A549 (cell line): ENCODE results near the gene NANOS3. TPM values are rescaled to one million over a fixed set of nuclear protein-coding genes. Genes with fewer than 3 reads are reported as not detected.

ENCODE experiments used
- ATAC-seq, 2 experiments: fragments of 200-7000 bp in 1 of 2; fragments of >200 bp in 1 of 2; cut with Nextera tagmentation in 1 of 2; cut with Tn5 transposase in 1 of 2; 3 replicates each; pipeline versions ENCODE4 v1.8.0 to v1.9.1; 2018 to 2020; ENCODE audit warnings: mild to moderate bottlenecking in 1 of 2, moderate library complexity in 1 of 2
- CTCF ChIA-PET: fragments of 300-600 bp; sonication (Branson Sonifier 250); formaldehyde crosslinking; extraction: SDS; loops from one replicate; lab custom pipeline; 2021; ENCODE audit warnings: antibody characterized with exemption, inconsistent platforms; lab: Yijun Ruan, JAX
- POLR2A ChIA-PET: fragments of 350-600 bp; formaldehyde crosslinking; extraction: SDS; loops from one replicate; lab custom pipeline; 2021; ENCODE audit warnings: antibody characterized with exemption, inconsistent platforms; lab: Yijun Ruan, JAX
- DNase-seq, 2 experiments: peaks; one replicate each; pipeline versions ENCODE4 v3.0.0 to v3.0.0-alpha.2; 2011 to 2016; ENCODE audit warnings: low read depth in 1 of 2, low spot score in 1 of 2
- FAIRE-seq: peaks from 2 replicates; lab custom pipeline; 2011; peaks lifted over from hg19 to GRCh38; lab: Jason Lieb, UNC
- H3K27ac ChIP-seq, 2 experiments: fragments of >200 bp; sonication (Bioruptor Twin); formaldehyde crosslinking; 3 replicates each; pipeline ENCODE4 v1.5.1; 2016 to 2017
- H3K4me1 ChIP-seq: fragments of >200 bp; sonication (Bioruptor Twin); formaldehyde crosslinking; 3 replicates; pipeline ENCODE4 v1.6.1; 2016
- H3K4me2 ChIP-seq: fragments of >200 bp; sonication (Bioruptor Twin); formaldehyde crosslinking; 3 replicates; pipeline ENCODE4 v1.6.1; 2016
- H3K4me3 ChIP-seq: fragments of >200 bp; sonication (Bioruptor Twin); formaldehyde crosslinking; 3 replicates; pipeline ENCODE4 v1.5.1; 2016
- H3K9me3 ChIP-seq: fragments of >200 bp; sonication (Bioruptor Twin); formaldehyde crosslinking; 3 replicates; pipeline ENCODE4 v1.6.1; 2016
- BHLHE40 ChIP-seq: IDR thresholded peaks from 2 replicates; pipeline ENCODE4 v1.6.1; 2012; ENCODE audit warnings: low read depth, low read length, inconsistent platforms
- CEBPB ChIP-seq, 2 experiments: fragments of >200 bp in 1 of 2; sonication (Bioruptor Twin) in 1 of 2; formaldehyde crosslinking in 1 of 2; IDR thresholded peaks; 2 replicates each; pipeline ENCODE4 v1.6.1; 2012 to 2016
- CTCF ChIP-seq: fragments of >200 bp; sonication (Bioruptor Twin); formaldehyde crosslinking; IDR thresholded peaks from 3 replicates; pipeline ENCODE4 v1.5.1; 2016
- E2F6 ChIP-seq: IDR thresholded peaks from 2 replicates; pipeline ENCODE4 v1.6.1; 2012; ENCODE audit warnings: low read depth, borderline replicate concordance
- EHF ChIP-seq: fragments of 250-450 bp; sonication (Bioruptor Pico); IDR thresholded peaks from 2 replicates; pipeline ENCODE4 v1.5.0; 2020; ENCODE audit warnings: mild to moderate bottlenecking
- EHMT2 ChIP-seq: fragments of 200-600 bp; sonication (generic); IDR thresholded peaks from 2 replicates; pipeline ENCODE4 v1.6.1; 2016; ENCODE audit warnings: antibody characterized with exemption, low read depth, mild to moderate bottlenecking, moderate library complexity
- ESRRA ChIP-seq: fragments of 150-350 bp; IDR thresholded peaks from 2 replicates; pipeline ENCODE4 v1.6.1; 2014; ENCODE audit warnings: mild to moderate bottlenecking, low read length, borderline replicate concordance
- FOSB ChIP-seq: fragments of 250-450 bp; sonication (Bioruptor Pico); IDR thresholded peaks from 2 replicates; pipeline ENCODE4 v1.5.0; 2020; ENCODE audit warnings: mild to moderate bottlenecking, moderate library complexity
- GATA3 ChIP-seq: IDR thresholded peaks from 2 replicates; pipeline ENCODE4 v1.6.1; 2012; ENCODE audit warnings: borderline replicate concordance
- HOXA7 ChIP-seq: fragments of 250-450 bp; sonication (Bioruptor Pico); IDR thresholded peaks from 2 replicates; pipeline ENCODE4 v1.5.0; 2020; ENCODE audit warnings: mild to moderate bottlenecking, moderate library complexity
- JUN ChIP-seq, 2 experiments: fragments of >200 bp; sonication (Bioruptor Twin); formaldehyde crosslinking; IDR thresholded peaks; 2 replicates in 1 of 2; 3 replicates in 1 of 2; pipeline ENCODE4 v1.6.1; 2016 to 2017
- JUNB ChIP-seq: fragments of >200 bp; sonication (Bioruptor Twin); formaldehyde crosslinking; IDR thresholded peaks from 2 replicates; pipeline ENCODE4 v1.6.1; 2016
- KDM1A ChIP-seq: fragments of 200-600 bp; sonication (generic); IDR thresholded peaks from 2 replicates; pipeline ENCODE4 v1.6.1; 2016; ENCODE audit warnings: low read depth, mild to moderate bottlenecking
- KDM5A ChIP-seq: fragments of 200-600 bp; sonication (generic); IDR thresholded peaks from 2 replicates; pipeline ENCODE4 v1.6.1; 2016; ENCODE audit warnings: antibody characterized with exemption, mild to moderate bottlenecking
- MYC ChIP-seq: IDR thresholded peaks from 2 replicates; pipeline ENCODE4 v1.6.1; 2012; ENCODE audit warnings: mild to moderate bottlenecking, inconsistent platforms, low read length, improper control_type of control experiment, borderline replicate concordance
- NFE2L2 ChIP-seq: fragments of 150-350 bp; conservative IDR thresholded peaks from 2 replicates; pipeline ENCODE4 v1.6.1; 2014; ENCODE audit warnings: low read length
- NPAS2 ChIP-seq: fragments of 250-450 bp; sonication (Bioruptor Pico); IDR thresholded peaks from 2 replicates; pipeline ENCODE4 v1.8.0; 2022; ENCODE audit warnings: mild to moderate bottlenecking, moderate library complexity, borderline replicate concordance
- PHF8 ChIP-seq: fragments of 200-600 bp; sonication (generic); IDR thresholded peaks from 2 replicates; pipeline ENCODE4 v1.6.1; 2016; ENCODE audit warnings: low read depth, mild to moderate bottlenecking, antibody characterized with exemption, moderate library complexity, borderline replicate concordance
- POLR2A ChIP-seq: IDR thresholded peaks from 2 replicates; pipeline ENCODE4 v1.6.1; 2012; ENCODE audit warnings: mild to moderate bottlenecking, low read length
- RCOR1 ChIP-seq: fragments of 150-350 bp; IDR thresholded peaks from 2 replicates; pipeline ENCODE4 v1.6.1; 2014; ENCODE audit warnings: antibody characterized with exemption, low read length, low read depth
- REST ChIP-seq: fragments of 200-600 bp; sonication (generic); IDR thresholded peaks from 2 replicates; pipeline ENCODE4 v1.6.1; 2016; ENCODE audit warnings: antibody characterized with exemption, mild to moderate bottlenecking, moderate library complexity
- SREBF2 ChIP-seq: fragments of 450-650 bp; IDR thresholded peaks from 2 replicates; pipeline ENCODE4 v1.6.1; 2014; ENCODE audit warnings: mild to moderate bottlenecking, moderate library complexity
- ZC3H11A ChIP-seq: fragments of 450-650 bp; IDR thresholded peaks from 2 replicates; pipeline ENCODE4 v1.6.1; 2014; ENCODE audit warnings: antibody characterized with exemption, mild to moderate bottlenecking
- ZFP36 ChIP-seq: fragments of 450-650 bp; IDR thresholded peaks from 2 replicates; pipeline ENCODE4 v1.6.1; 2014; ENCODE audit warnings: borderline replicate concordance; ENCODE audit not compliant: partially characterized antibody
- WGBS: methylation state at CpG from one replicate; pipeline ENCODE4 v1.1.6; 2017; ENCODE audit errors: missing lambda C conversion rate; 5-methylcytosine and 5-hydroxymethylcytosine counted together
- polyA plus RNA-seq, 4 experiments: library from polyadenylated mRNA; depleted of rRNA in 3 of 4; stranded (reverse); fragments of >200 nt; fragmentation: RNase III in 1 of 4; extraction: RNeasy Plus Mini Kit Qiagen cat#74134 plus additional on column Dnase treatment in 1 of 4; gene quantifications; 2 replicates in 3 of 4; 3 replicates in 1 of 4; pipeline ENCODE4 v1.2.3, GENCODE V29; 2011 to 2017

Gene NANOS3
- polyA plus RNA-seq, 2 of the 4 experiments (the other 2 are of a cell fraction), result 0.31 to 1.2 TPM

DNA sequence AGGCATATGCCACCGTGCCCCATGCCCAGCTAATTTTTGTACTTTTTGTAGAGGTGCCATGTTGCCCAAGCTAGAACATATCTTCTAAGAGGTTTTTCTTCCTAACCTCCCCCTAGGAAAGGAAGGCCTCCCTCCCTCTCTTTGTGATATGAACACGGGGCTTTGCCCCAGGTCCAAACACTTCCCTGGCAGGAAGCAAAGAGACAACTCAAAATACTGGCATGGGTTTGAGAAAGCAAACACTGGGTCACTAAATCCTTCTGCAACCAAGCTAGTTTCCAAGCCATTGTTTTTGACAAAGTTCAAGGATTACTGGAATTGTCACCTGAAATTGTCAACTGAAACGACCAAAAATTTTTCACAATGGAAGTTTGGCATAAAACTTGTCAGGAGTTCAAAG is 37.8 kb downstream of the NANOS3 start:
- 81% methylated on average over 3 of the region's 3 CpGs for WGBS

GRCh38 chr19:13917888-13918406 is 41.0 kb downstream of the NANOS3 start:
- ATAC-seq, result no peak
- TF ChIP-seq KDM1A (peak; percentile 54; the same call in 1 of the 2 replicates), CEBPB (IDR thresholded peaks at IDR 0.05) (no peak)
- TF ChIP-seq, all 56 proteins: peak for 1
- ChIA-PET POLR2A (no interaction called here), CTCF (interaction anchor here (0.7 to 0.9 kb wide), 2 partner anchors 61 to 141 kb away, joined by 3 to 4 read pairs; no protein-coding TSS in a partner anchor)
- Histone ChIP-seq H3K4me2 (no peak overlapping the region), H3K9me3 (no peaks in the 10 kb centered on the region), H3K4me1 (no peaks in the 10 kb centered on the region), H3K4me3 (no peak overlapping the region), H3K27ac (no peak overlapping the region)
- no peak for DNase-seq
- no peak for FAIRE-seq
- 90% methylated on average over 14 of the region's 14 CpGs for WGBS

More for the DNA sequence above, 37.8 kb downstream of the NANOS3 start:
- H3K9me3 ChIP-seq, result no peaks in the 10 kb centered on the region
- TF ChIP-seq ESRRA (no peak), FOSB (CRISPR knock-in tag) (no peak), ZC3H11A (no peak), EHMT2 (no peak), GATA3 (no peak), JUN (IDR thresholded peaks at IDR 0.05) (no peak), RCOR1 (no peak), E2F6 (no peak)
- DNase-seq (no peak), ATAC-seq (no peak), FAIRE-seq (no peak)
- no peaks in the 10 kb centered on the region for H3K4me1 ChIP-seq
- ChIA-PET CTCF (interaction anchor here (1.2 kb wide), 1 partner anchor 10 kb away, joined by 6 read pairs; no protein-coding TSS in a partner anchor), POLR2A (no interaction called here)
- no peak overlapping the region for H3K4me2 ChIP-seq
- H3K27ac ChIP-seq, result no peak overlapping the region
- H3K4me3 ChIP-seq, result no peak overlapping the region

DNA sequence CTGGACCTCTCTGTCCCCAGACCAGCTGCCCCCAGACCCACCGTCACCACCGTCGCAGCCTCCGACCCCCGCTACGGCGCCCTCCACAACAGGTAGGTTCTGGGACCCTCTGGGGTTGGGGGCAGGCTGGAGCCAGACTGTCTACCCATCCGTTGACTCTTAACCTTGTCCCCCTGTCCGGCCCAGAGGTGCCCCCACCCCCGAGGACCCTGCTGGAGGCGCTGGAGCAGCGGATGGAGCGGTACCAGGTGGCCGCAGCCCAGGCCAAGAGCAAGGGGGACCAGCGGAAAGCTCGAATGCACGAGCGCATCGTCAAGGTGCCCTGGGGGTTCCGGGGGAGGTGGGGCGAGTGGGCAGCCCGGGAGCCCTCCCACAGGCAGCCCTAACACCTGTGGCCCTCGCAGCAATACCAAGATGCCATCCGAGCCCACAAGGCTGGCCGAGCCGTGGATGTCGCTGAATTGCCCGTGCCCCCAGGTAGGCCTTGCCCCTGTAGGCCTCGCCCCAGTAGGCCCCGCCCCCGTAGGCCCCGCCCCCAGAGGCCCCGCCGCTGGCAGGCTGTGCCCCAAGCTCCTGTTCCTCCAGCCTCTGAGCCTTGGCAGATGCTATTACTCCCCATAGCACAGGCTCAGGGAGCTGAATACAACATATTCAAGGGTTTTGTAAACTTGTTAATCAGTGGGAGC is 41.9 kb downstream of the NANOS3 start:
- Histone ChIP-seq H3K4me3 (no peak overlapping the region), H3K4me2 (no peak overlapping the region), H3K9me3 (no peaks in the 10 kb centered on the region), H3K27ac (no peak overlapping the region), H3K4me1 (no peaks in the 10 kb centered on the region)
- ATAC-seq (no peak), DNase-seq (no peak), FAIRE-seq (no peak)
- ChIA-PET POLR2A (no interaction called here), CTCF (interaction anchor here (0.7 to 0.9 kb wide), 2 partner anchors 60 to 140 kb away, joined by 3 to 4 read pairs; no protein-coding TSS in a partner anchor)
- WGBS, result 97% methylated on average over 16 of the region's 34 CpGs
- TF ChIP-seq HOXA7, result no peak
- no peak for TF ChIP-seq RCOR1
- TF ChIP-seq CTCF, result no peak
- no peak for TF ChIP-seq FOSB (CRISPR knock-in tag)
- TF ChIP-seq BHLHE40, result no peak
- no peak for TF ChIP-seq KDM1A
- no peak for TF ChIP-seq POLR2A
- TF ChIP-seq, all 56 proteins: peak for 0

- Histone ChIP-seq H3K4me3 (no peak overlapping the region), H3K27ac (no peak overlapping the region), H3K4me2 (no peak overlapping the region), H3K4me1 (no peaks in the 10 kb centered on the region), H3K9me3 (no peaks in the 10 kb centered on the region)
- DNase-seq, result no peak
- no peak for FAIRE-seq
- CTCF ChIA-PET, result interaction anchor here (1.8 kb wide), 1 partner anchor 15 kb away, joined by 4 read pairs; no protein-coding TSS in a partner anchor
- no peak for ATAC-seq
- POLR2A ChIA-PET, result no interaction called here
- 86% methylated on average over 4 of the region's 11 CpGs for WGBS
- no peak for TF ChIP-seq EHF (CRISPR knock-in tag)
- TF ChIP-seq E2F6, result no peak
- TF ChIP-seq KDM5A, result no peak
- no peak for TF ChIP-seq SREBF2
- no peak for TF ChIP-seq JUNB
- no peak for TF ChIP-seq NPAS2 (CRISPR knock-in tag)
- no peak for TF ChIP-seq REST
- no peak for TF ChIP-seq NFE2L2
- no peak for TF ChIP-seq PHF8
- no peak for TF ChIP-seq BHLHE40
- TF ChIP-seq ZFP36, result no peak
- TF ChIP-seq MYC, result no peak
These were observed 43.6 kb downstream of the NANOS3 start for GRCh38 chr19:13920524-13920923.
